Neural cell (in vitro differentiated cells): ENCODE measurements around the gene KCNIP4. TPM values are rescaled to one million over a fixed set of nuclear protein-coding genes. Genes with fewer than 3 reads are reported as not detected.

ENCODE experiments used
- H2AFZ ChIP-seq: fragments of 200-600, 300-800 bp; sonication (generic), shearing (Covaris generic); 2 replicates; pipeline ENCODE4 v1.6.0; 2014; ENCODE audit warnings: low read depth, mild to moderate bottlenecking, antibody characterized with exemption, low read length, moderate library complexity
- H3F3A ChIP-seq: fragments of 200-600 bp; shearing (Covaris generic); 2 replicates; pipeline ENCODE4 v1.6.1; 2016; ENCODE audit warnings: mild to moderate bottlenecking, moderate library complexity, mixed read lengths, antibody characterized with exemption, low read length; ENCODE audit not compliant: insufficient read depth, poor library complexity, severe bottlenecking
- H3K27ac ChIP-seq: fragments of 200-600, 300-800 bp; sonication (generic), shearing (Covaris generic); 2 replicates; pipeline ENCODE4 v1.5.1; 2014; ENCODE audit warnings: mild to moderate bottlenecking, low read length, moderate library complexity
- H3K27me3 ChIP-seq: fragments of 300-800, 200-600 bp; sonication (generic), shearing (Covaris generic); 2 replicates; pipeline ENCODE4 v1.6.0; 2014; ENCODE audit warnings: mild to moderate bottlenecking, low read depth, low read length, moderate library complexity; ENCODE audit not compliant: insufficient read depth
- H3K36me3 ChIP-seq: fragments of 300-800, 200-600 bp; sonication (generic), shearing (Covaris generic); 2 replicates; pipeline ENCODE4 v1.5.1; 2014; ENCODE audit warnings: mild to moderate bottlenecking, antibody characterized with exemption, low read length, moderate library complexity; ENCODE audit not compliant: insufficient read depth
- H3K4me2 ChIP-seq: fragments of 300-800, 200-600 bp; sonication (generic), shearing (Covaris generic); 2 replicates; pipeline ENCODE4 v1.6.0; 2014; ENCODE audit warnings: mild to moderate bottlenecking, low read length
- H3K4me3 ChIP-seq: fragments of 300-800, 200-600 bp; sonication (generic), shearing (Covaris generic); 2 replicates; pipeline ENCODE4 v1.5.1; 2014; ENCODE audit warnings: mild to moderate bottlenecking, low read length, moderate library complexity
- H3K79me2 ChIP-seq: fragments of 200-600 bp; shearing (Covaris generic); replicated peaks from 2 replicates; pipeline ENCODE4 v1.6.0; 2014; ENCODE audit warnings: mild to moderate bottlenecking, low read length, moderate library complexity; ENCODE audit not compliant: insufficient read depth
- H3K9ac ChIP-seq: fragments of 300-800, 200-600 bp; sonication (generic), shearing (Covaris generic); 2 replicates; pipeline ENCODE4 v1.6.1; 2016; ENCODE audit warnings: mild to moderate bottlenecking, low read length, mixed read lengths
- H3K9me2 ChIP-seq: fragments of 200-600 bp; shearing (Covaris generic); 2 replicates; pipeline ENCODE4 v1.6.1; 2016; ENCODE audit warnings: mild to moderate bottlenecking, low read length, mixed read lengths; ENCODE audit not compliant: insufficient read depth
- H3K9me3 ChIP-seq: fragments of 200-600, 300-800 bp; sonication (generic), shearing (Covaris generic); 2 replicates; pipeline ENCODE4 v1.6.1; 2016; ENCODE audit warnings: mild to moderate bottlenecking, mixed run types, low read length, moderate library complexity, mixed read lengths
- H4K20me1 ChIP-seq: fragments of 200-600 bp; shearing (Covaris generic); 2 replicates; pipeline ENCODE4 v1.6.1; 2016; ENCODE audit warnings: mild to moderate bottlenecking, mixed run types; ENCODE audit not compliant: insufficient read depth
- EP300 ChIP-seq: fragments of 450-650 bp; conservative IDR thresholded peaks from 2 replicates; pipeline ENCODE4 v1.6.1; 2014; ENCODE audit warnings: antibody characterized with exemption, mild to moderate bottlenecking, moderate library complexity; ENCODE audit not compliant: poor library complexity, severe bottlenecking
- EZH2 ChIP-seq: fragments of 200-600, 300-800 bp; shearing (Covaris generic), sonication (generic); IDR thresholded peaks from 2 replicates; pipeline ENCODE4 v1.6.1; 2014; ENCODE audit warnings: antibody characterized with exemption, low read length, borderline replicate concordance, mild to moderate bottlenecking; ENCODE audit not compliant: insufficient read depth, poor library complexity, severe bottlenecking
- MXI1 ChIP-seq: fragments of 450-650 bp; conservative IDR thresholded peaks from 2 replicates; pipeline ENCODE4 v1.6.1; 2014; ENCODE audit warnings: antibody characterized with exemption, mild to moderate bottlenecking; ENCODE audit not compliant: poor library complexity, severe bottlenecking
- POLR2AphosphoS5 ChIP-seq: IDR thresholded peaks from 2 replicates; pipeline ENCODE4 v1.6.1; 2012
- RAD21 ChIP-seq: fragments of 450-650 bp; conservative IDR thresholded peaks from 2 replicates; pipeline ENCODE4 v1.6.1; 2014; ENCODE audit warnings: antibody characterized with exemption, mild to moderate bottlenecking, moderate library complexity
- SMC3 ChIP-seq: fragments of 450-650 bp; conservative IDR thresholded peaks from 2 replicates; pipeline ENCODE4 v1.6.1; 2014; ENCODE audit warnings: antibody characterized with exemption, mild to moderate bottlenecking, moderate library complexity; ENCODE audit not compliant: poor library complexity
- TAF1 ChIP-seq: IDR thresholded peaks from 2 replicates; pipeline ENCODE4 v1.6.1; 2012; ENCODE audit warnings: low read depth
- polyA plus RNA-seq: library from polyadenylated mRNA; depleted of rRNA; stranded (reverse); fragments of >200 nt; gene quantifications from 2 replicates; pipeline ENCODE4 v1.2.3, GENCODE V29; 2014
- TF ChIP-seq, protein P1 (sequence below): IDR thresholded peaks from 2 replicates; pipeline ENCODE4 v1.6.1; 2012; ENCODE audit warnings: borderline replicate concordance
- TF ChIP-seq, protein P2 (sequence below): fragments of 450-650 bp; IDR thresholded peaks from 2 replicates; pipeline ENCODE4 v1.5.1; 2014; ENCODE audit warnings: antibody characterized with exemption, mild to moderate bottlenecking, moderate library complexity; ENCODE audit not compliant: poor library complexity, severe bottlenecking

Gene KCNIP4
- polyA plus RNA-seq, 1 donor from 2014 or later: 22.8 TPM

DNA sequence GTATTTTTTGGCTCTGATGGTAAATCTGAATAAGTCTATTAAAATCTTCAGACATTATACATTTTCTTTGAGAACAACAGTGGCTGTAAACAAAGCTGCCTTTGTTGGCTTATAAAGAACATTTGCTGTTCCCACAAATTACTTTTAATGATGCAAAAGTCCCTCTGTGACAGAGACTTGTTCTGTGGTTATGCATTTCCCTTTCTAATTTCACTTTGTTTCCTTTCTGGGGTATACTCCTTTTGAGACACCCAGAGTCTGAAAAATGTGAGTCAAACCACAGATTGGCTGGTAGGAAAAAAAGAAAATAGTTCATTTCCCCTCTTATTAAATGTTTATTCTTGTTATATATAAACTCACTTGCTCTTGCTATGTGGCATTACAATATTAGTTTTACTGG lies 845.9 kb downstream of the KCNIP4 start:
- no peaks in the 10 kb centered on the region for H3K9me3 ChIP-seq
- H4K20me1 ChIP-seq: no peaks in the 10 kb centered on the region
- H2AFZ ChIP-seq: no peak overlapping the region
- no peaks in the 10 kb centered on the region for H3K27me3 ChIP-seq
- no peaks in the 10 kb centered on the region for H3K36me3 ChIP-seq
- no peak overlapping the region for H3K4me3 ChIP-seq
- TF ChIP-seq, protein P1, sequence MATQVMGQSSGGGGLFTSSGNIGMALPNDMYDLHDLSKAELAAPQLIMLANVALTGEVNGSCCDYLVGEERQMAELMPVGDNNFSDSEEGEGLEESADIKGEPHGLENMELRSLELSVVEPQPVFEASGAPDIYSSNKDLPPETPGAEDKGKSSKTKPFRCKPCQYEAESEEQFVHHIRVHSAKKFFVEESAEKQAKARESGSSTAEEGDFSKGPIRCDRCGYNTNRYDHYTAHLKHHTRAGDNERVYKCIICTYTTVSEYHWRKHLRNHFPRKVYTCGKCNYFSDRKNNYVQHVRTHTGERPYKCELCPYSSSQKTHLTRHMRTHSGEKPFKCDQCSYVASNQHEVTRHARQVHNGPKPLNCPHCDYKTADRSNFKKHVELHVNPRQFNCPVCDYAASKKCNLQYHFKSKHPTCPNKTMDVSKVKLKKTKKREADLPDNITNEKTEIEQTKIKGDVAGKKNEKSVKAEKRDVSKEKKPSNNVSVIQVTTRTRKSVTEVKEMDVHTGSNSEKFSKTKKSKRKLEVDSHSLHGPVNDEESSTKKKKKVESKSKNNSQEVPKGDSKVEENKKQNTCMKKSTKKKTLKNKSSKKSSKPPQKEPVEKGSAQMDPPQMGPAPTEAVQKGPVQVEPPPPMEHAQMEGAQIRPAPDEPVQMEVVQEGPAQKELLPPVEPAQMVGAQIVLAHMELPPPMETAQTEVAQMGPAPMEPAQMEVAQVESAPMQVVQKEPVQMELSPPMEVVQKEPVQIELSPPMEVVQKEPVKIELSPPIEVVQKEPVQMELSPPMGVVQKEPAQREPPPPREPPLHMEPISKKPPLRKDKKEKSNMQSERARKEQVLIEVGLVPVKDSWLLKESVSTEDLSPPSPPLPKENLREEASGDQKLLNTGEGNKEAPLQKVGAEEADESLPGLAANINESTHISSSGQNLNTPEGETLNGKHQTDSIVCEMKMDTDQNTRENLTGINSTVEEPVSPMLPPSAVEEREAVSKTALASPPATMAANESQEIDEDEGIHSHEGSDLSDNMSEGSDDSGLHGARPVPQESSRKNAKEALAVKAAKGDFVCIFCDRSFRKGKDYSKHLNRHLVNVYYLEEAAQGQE: no peak
- no peak for TF ChIP-seq RAD21
- no peak for TF ChIP-seq POLR2AphosphoS5
- TF ChIP-seq, protein P2, sequence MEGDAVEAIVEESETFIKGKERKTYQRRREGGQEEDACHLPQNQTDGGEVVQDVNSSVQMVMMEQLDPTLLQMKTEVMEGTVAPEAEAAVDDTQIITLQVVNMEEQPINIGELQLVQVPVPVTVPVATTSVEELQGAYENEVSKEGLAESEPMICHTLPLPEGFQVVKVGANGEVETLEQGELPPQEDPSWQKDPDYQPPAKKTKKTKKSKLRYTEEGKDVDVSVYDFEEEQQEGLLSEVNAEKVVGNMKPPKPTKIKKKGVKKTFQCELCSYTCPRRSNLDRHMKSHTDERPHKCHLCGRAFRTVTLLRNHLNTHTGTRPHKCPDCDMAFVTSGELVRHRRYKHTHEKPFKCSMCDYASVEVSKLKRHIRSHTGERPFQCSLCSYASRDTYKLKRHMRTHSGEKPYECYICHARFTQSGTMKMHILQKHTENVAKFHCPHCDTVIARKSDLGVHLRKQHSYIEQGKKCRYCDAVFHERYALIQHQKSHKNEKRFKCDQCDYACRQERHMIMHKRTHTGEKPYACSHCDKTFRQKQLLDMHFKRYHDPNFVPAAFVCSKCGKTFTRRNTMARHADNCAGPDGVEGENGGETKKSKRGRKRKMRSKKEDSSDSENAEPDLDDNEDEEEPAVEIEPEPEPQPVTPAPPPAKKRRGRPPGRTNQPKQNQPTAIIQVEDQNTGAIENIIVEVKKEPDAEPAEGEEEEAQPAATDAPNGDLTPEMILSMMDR: no peak
- TF ChIP-seq EZH2: no peak
- TF ChIP-seq SMC3: no peak
- no peak for TF ChIP-seq TAF1
- no peak for TF ChIP-seq MXI1
- no peak for TF ChIP-seq EP300
- no peaks in the 10 kb centered on the region for H3K79me2 ChIP-seq
- no peak overlapping the region for H3K9ac ChIP-seq
- no peak overlapping the region for H3K4me2 ChIP-seq
- H3K9me2 ChIP-seq: no peaks in the 10 kb centered on the region
- no peaks in the 10 kb centered on the region for H3F3A ChIP-seq
- no peak overlapping the region for H3K27ac ChIP-seq

DNA sequence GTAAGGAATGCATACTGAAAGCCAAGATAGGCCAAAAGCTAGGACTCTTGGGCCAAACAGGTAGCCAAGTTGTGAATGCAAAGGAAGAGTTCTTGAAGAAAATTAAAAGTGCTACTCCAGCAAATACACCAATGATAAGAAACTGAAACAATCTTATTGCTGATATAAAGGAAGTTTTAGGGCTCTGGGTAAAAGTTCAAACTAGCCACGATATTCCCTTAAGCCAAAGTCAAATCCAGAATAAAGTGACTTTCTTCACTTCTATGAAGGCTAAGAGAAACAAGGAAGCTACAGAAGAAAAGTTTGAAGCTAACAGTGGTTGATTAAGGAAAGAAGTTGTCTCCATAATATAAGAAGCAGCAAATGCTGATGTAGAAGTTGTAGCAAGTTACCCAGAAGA lies 850.7 kb downstream of the KCNIP4 start:
- no peak overlapping the region for H3K4me2 ChIP-seq
- no peak for TF ChIP-seq EP300
- H3K9ac ChIP-seq: no peak overlapping the region

DNA sequence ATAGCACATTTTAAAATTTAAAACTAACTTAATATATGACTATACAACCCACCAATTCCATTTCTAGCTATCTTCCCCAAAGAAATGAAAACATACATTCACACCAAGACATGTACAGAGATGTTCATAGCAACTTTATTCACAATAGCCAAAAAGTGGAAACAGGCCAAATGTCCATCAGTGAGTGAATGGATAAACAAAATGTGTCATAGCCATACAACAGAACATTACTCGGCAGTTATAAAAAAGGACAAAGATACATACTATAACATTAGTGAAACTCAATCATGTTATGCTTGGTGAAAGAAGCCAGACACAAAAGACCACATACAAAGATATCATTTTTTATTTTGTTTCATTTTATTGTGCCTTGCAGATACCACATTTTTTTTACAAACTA lies 851.5 kb downstream of the KCNIP4 start:
- Histone ChIP-seq H2AFZ (no peak overlapping the region), H4K20me1 (no peaks in the 10 kb centered on the region), H3K79me2 (no peaks in the 10 kb centered on the region), H3F3A (no peaks in the 10 kb centered on the region), H3K36me3 (no peaks in the 10 kb centered on the region), H3K27me3 (no peaks in the 10 kb centered on the region), H3K9ac (no peak overlapping the region), H3K4me3 (no peak overlapping the region), H3K9me2 (no peaks in the 10 kb centered on the region), H3K27ac (no peak overlapping the region), H3K9me3 (no peaks in the 10 kb centered on the region), H3K4me2 (no peak overlapping the region)
- TF ChIP-seq SMC3 (no peak), TAF1 (no peak), RAD21 (no peak), MXI1 (no peak), POLR2AphosphoS5 (no peak), EP300 (no peak)
- TF ChIP-seq, protein P1: no peak
- TF ChIP-seq, protein P2: no peak

More for the DNA sequence above, 850.7 kb downstream of the KCNIP4 start:
- no peaks in the 10 kb centered on the region for H3F3A ChIP-seq
- no peaks in the 10 kb centered on the region for H3K27me3 ChIP-seq
- no peaks in the 10 kb centered on the region for H3K9me3 ChIP-seq
- no peak overlapping the region for H2AFZ ChIP-seq
- H3K36me3 ChIP-seq: no peaks in the 10 kb centered on the region
- H3K79me2 ChIP-seq: no peaks in the 10 kb centered on the region
- no peaks in the 10 kb centered on the region for H3K9me2 ChIP-seq
- H3K27ac ChIP-seq: no peak overlapping the region
- no peaks in the 10 kb centered on the region for H4K20me1 ChIP-seq
- H3K4me3 ChIP-seq: no peak overlapping the region
